SH-SY5Y (cell line): ENCODE results near the gene ASTL.

Experiments used
- GATA2 ChIP-seq: IDR thresholded peaks from 2 replicates; pipeline ENCODE4 v1.6.1; 2011; ENCODE audit warnings: mild to moderate bottlenecking, low read depth, low read length
- GATA3 ChIP-seq: IDR thresholded peaks from 2 replicates; pipeline ENCODE4 v1.6.1; 2011; ENCODE audit warnings: low read depth, mild to moderate bottlenecking, low read length, moderate library complexity

DNA sequence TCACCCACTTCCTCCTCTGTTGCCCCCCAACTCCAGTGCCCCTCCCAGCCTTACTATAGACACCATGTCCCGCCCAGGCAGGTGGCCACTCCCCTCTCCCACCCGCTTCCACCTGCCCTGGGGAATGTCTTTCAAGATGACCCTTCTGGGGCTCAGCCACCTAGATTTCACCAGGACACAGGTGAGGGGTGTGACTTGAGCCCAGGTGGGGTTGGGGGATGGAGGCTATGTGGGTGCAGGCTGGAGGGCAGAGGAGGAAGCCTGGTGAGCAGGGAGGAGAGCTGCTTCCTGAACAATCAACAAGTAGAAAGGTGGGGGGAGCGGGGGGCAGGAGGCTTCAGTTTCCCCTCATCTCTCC is 30.6 kb downstream of the ASTL start:
- TF ChIP-seq GATA2 = no peak
- no peak for TF ChIP-seq GATA3
